Left forelimb (tissue), 1 donor: ENCODE data around the gene PGM5.

Source experiments
- DNase-seq: peaks from one replicate; pipeline ENCODE4 v3.0.0-alpha.2; 2018; ENCODE audit warnings: low spot score

Gene PGM5

DNA sequence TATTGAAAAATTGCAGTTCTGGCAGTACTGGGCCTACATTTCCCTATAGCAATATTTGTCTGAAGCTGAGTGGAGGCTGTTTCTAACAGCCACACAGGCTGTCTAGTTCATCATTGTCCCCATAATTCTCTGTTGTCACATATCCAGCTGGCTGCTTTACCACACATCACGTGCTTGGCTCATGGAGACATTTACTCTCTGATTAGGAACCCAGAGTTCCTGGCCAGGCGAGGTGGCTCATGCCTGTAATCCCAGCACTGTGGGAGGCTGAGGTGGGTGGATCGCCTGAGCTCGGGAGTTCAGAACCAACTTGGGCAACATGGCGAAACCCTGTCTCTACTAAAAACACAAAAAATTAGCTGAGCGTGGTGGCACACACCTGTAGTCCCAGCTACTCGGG lies 81.4 kb downstream of the PGM5 start:
- no peak for DNase-seq

DNA sequence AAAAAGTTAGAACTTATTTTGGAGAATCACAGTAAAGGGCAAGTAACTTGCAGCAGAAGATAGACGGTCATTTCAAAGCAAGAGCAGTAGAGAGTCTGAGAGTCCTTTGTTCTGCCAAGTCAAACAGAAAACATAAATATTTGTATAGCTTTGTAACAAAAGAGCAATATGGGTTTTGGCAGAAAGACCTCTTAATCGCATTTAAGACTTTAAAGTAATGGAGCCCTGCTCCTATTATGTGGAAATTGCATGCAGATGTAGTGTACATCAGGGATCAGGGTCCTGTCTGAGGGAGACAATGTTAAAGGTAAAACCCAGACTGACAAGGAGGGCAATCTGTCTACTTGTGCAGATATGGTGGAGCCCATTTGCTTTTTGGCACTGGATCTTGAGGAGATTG lies 87.2 kb downstream of the PGM5 start:
- DNase-seq = no peak

DNA sequence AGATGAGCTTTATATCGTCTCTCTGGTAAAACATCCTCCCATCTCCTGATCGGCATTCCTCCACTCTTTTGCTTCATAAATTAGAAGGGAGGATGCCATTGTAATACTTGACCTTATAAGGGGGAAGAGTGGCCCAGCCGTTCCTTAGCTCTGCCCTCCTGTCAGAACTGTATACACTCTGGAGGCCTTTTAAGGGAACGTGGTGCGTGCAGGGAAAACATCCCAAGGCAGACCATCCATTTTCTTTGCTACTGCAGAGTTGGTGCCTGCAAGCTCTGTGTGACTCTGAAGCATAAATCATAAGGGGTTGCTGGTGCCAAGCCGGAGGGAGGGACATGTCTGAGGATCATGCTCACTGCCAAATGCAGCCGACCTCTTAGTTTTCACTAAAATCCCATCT lies 90.4 kb downstream of the PGM5 start:
- DNase-seq = no peak

DNA sequence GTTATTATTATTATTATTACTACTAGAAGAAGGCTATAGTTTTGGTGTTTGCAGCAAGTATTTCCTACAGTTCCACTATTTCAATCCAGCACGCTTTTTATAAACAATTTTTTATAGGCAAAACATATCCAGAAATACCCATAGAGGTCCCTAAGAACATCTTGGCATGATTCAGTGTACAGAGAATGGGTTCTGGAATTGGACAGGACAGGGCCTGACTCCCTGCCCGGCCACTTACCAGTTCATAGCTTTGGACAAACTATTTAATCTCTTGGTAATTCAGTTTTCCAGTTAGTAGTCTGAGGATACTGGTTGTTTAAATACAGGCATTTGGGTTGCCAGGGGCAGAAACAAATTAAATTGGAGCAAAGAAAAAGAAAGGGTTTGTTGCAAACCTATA lies 91.2 kb downstream of the PGM5 start:
- DNase-seq = no peak

DNA sequence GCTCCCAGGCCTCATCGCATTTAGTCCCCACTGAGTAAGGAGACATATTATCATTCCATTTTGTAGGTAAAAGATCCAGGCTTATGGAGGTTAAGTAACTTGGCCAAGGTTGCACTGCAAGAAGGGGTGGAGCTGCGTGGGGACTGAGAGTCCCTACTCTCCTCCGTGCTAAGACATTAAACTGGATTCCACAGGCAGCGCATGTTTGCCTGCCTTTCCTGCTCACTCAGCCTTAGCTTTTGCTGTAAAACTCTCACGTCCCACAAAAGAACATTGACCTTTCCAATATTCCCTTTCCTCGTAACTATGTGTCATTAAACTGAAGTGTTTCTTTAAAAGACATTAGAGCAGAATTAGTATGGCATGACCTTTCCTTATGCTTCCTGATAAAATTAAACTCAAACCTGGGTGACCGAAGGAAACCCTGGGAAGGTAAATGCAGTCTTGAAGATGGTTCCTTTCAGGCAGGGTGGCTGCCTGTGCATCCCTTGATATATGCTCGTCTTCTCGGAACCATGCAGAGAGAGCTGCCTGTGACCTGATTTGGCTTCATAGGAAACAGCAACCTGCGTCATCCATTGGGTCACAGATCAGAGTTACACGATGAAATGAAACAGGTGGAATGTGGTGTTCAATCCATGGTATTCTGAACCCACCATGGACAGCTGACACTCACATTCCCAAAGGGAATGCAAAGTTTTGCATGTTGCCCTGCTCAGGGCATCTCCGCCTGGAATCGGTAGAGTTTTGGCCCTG lies 98.3 kb downstream of the PGM5 start:
- no peak for DNase-seq

DNA sequence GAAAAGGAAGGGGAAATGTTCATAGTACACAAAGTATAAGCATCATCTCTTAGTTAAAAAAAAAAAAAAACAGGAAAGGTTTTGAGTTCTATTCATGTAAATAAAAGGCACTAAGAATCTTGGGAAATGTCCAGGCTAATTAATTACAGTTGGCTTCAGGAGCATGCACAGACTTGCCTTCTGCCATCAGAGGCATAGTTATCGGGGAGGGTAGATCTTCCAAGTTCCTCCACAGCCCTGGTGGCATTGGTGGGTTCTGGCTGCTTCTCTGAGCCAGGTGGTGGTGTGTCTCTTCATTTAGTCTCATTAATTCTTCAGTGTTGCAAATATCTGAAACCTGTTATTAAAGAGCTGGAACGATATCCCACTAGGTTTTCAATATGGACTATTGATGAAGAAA lies 99.0 kb downstream of the PGM5 start:
- DNase-seq = no peak

DNA sequence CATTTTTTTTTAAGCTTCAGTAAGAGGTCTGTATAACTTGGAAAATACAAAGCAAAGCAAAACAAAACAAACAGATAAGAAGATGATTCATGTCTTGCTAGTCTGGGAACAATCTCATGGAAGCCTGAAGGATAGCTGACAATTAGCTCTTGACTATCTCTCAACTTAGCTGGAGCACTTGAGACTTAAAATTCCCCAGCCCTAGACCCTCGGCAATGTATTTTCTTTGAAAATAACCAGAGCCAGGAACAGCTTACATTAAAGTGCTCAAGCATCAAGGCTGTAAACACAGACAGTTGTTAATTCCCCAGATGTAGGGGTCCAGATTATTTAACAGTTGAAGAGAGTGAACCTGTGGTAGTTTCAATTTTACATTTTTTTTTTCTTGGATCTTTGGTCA lies 101.4 kb downstream of the PGM5 start:
- no peak for DNase-seq

DNA sequence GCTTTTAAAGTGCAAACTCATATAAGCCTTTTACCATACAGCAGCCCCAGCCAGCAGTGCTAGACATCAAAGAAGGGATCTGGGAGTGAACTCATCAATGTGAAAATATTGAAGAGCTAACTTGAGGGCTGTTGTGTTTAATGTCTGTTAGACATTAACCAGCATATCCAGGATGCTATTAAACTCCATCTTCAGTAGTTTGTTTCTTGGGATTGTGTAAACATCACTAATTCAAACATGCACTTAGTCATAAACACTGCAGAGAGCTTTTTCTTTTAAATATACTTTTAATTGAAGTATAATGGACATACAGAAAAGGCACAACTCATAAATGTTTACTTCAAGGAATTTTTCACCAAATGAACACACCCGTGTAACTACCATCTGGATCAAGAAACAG lies 102.5 kb downstream of the PGM5 start:
- DNase-seq = no peak

DNA sequence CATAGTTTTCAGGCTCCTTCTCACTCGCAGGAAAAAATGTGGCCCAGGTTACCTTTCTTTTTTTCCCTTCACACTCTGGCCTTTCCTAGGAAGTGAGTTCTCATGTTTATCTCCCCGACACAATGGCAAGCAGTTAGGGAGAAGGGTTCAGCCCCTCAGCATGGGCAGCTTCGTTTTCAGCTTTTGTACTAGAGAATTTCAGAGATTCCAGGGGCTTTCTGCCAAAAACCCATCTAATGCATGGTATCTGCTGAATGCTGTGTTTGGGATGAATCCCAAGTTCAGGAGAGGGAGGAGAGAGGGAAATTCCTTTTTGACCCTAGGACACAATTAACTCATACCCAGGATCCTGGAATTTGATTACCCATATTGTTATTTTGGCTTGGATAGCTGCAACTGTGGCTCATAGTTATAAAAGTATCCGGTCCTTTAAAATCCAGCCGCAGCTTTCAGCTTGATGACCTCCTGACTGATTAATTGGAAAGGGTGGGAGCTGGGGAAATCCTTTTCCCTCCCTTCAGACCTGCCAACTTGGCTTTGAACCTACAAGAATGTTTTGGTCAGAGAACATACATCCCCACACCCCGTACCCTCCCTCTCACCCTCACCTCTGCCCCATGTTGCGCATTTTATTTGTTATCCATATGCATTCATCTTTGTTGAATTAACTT lies 105.8 kb downstream of the PGM5 start:
- no peak for DNase-seq

DNA sequence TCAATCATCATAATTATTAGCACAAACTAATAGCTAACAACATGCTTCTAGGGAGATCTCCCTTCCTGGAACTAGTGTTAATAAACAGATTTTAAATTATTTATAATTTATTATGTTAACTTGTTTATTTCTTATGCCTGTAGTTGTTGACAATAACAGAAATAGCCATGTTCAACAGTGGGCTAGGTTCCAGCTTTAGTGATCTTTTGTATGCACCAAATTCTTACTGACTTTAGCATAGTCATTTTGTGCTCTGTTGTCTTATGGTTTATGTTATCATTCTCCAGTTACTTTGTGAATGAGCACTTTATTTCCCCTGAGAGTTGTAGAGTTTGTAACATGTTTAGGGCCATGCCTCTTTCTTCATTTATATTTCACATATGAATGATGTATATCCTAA lies 113.7 kb downstream of the PGM5 start:
- DNase-seq = no peak

DNA sequence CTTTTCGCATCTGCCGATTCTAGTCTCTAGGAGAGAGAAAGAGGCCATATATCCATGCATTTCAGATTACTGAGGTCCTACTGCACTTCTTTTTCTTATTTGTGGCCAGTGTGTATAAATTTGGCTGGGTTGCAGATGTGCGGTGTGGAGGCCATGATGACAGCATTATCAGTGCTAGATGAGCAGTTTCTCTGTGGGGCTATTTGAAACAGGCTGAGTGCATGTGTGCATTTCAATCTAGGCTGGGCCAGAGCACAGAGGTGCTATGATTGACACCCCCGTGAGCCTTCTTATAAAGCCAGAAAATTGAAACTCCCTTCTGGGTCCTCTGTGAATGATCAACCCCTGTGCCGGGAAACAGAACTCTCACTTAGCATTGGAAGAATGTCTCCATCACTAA lies 114.2 kb downstream of the PGM5 start:
- no peak for DNase-seq

DNA sequence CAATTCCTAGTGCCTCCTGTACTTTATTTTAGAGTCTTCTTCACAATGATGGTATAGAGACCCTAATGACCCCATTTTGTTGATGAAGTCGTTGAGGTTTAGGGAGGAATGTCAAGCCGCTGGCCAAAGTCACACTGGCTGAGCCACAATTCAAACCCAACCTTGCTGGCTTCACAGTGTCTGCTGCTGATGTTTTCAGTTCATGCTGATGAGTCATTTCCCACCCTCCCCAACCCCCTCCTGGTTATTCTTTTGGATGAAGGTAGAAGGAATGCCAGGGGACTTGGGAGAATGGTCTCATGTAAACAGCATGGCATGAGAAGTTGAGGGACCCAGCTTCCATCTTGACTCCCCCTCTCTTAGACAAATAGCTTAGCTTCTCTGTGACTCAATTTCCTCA lies 115.7 kb downstream of the PGM5 start:
- no peak for DNase-seq

DNA sequence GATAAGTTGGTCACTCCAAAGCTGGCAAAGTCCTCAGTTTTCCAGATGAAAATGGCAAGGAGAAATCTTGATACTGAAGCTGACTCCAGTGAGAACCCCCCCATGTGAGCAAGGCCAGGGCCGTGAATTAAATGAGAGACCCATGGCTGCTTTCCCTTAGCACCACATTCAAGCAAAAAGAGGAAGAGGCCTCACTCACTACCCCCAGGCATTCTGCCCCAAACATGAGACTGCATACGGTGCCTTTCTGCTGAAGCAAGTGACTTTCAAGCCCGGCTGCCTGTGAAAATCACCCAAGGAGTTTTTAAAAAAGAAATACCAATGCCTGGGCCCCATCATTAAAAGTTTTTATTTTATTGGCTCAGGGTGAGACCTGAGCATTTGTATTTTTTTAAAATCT lies 117.4 kb downstream of the PGM5 start:
- DNase-seq = no peak

DNA sequence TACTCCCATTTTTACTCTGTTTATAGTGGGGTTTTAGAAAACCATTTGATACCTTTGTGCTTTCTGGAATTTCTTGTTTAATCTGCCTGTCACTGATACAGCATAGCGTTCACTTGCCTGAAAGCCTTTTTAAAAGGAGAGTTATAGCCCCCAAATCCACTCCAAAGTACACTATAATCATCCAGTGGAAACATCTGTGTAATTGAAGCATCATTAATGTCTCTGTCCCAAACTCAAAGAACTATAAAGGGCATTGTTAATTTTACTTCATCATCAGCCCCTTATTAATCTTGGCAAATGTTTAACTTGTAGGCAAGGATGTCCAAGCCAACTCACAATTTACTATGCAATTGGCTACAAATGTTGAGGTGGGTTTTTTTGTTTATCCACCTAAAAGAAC lies 120.0 kb downstream of the PGM5 start:
- no peak for DNase-seq

DNA sequence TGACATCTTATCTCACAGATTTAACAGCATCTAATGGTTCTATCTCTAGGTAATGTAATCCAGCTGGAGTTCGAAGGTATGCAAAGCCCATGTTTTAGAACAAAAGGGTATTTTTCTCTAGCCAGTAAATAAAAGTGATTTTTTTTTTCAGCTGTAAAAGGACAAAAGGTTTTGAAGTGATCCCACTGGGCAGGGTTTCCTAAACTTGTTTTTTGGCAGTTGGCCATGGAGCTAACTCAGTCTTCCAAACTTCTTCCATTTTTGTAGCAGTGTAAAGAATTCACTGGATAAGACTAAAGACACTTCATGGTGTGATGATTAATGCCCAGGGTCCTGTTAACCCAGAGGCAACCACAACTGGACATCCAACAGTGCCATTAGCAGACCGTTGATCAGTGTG lies 120.4 kb downstream of the PGM5 start:
- no peak for DNase-seq

DNA sequence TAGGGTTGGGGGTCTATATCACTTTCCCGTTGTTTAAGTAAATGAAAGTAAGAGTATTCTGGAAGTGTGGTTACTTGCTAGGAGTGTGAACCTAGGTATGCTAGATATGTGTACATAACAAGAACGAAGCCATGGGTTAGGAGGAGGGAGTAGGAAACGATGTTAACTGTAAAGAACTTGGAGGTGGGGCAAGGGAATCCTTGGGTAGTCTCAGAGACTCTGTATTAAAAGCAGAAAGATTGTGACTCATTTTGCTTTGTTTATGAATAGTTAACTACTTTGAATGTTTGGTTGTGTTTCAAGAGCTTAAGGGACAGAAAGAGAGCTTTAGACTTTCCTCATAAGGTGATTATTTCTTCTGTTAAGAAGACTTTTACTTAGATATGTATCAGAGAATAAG lies 124.4 kb downstream of the PGM5 start:
- DNase-seq = no peak

DNA sequence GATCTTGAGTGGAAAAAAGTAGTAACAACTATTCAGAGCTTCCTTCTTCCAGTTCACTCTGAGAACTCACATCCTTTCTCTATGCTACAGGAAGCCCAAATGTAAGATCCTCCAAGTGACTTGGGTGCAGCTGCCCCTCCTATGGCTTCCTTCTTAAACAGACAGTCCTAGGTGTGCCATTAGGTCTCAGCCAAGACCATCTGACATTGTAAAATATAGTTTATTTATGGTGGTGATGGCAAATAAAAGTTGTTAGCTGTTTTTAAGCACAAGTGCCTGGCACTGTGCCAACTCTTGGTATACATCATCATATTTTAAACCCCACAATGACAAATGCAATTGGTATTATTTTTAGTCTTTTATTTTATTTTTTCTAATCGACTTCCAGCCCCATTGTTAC lies 126.1 kb downstream of the PGM5 start:
- no peak for DNase-seq

DNA sequence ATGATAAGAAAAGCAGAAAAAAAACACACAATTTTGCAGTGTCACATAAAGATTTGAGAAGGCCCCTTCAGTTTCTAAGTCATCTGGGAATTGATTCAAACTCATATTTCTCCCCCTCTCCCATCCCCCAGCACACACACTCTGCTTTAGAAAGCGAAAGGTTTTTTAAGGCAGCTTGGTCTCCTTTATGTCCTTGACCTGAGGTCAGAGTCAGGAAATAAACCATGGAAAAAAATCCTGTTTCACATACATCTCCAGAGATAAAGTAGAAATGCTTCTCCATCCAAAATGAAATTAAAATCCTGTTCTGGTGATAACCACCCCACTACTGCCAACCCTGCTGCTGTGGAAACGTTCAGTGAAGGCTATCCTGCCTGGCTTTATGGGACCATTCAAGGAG lies 131.7 kb downstream of the PGM5 start:
- DNase-seq = no peak

DNA sequence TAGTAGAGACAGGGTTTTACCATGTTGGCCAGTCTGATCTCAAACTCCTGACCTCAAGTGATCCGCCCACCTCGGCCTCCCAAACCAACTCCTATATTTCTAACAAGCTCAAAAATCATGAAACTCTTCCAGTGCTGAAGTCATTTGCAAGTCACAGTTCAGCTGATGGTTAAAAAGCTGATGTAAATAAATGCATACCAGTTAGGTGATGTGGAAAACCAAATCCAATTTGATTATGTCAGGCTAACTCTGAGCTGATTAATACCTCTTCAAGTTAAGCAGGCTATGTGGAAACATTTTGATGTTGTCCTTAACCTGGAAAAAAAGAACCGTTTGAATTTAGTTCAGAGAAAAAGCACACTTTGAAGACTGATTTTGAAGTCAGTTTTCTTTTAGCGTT lies 133.2 kb downstream of the PGM5 start:
- DNase-seq = no peak

DNA sequence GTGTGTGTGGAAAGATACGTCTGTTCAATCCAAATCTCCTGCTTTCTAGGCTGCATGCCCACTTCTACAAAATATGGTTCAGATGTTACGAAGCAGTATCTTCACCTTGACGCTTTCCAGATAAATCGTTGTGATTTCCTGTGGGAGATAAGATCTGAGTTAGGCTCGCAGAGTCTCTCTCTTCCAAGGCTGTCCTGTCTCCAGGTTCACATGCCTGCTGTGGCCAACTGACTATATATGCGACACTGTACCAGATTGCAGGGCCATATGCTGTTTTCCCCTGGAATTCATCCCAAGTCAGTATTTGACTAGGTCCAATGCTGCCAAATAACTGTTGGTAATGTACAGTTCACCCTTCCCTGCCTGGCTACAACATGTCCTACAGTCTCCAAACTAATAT lies 136.4 kb downstream of the PGM5 start:
- DNase-seq = no peak

DNA sequence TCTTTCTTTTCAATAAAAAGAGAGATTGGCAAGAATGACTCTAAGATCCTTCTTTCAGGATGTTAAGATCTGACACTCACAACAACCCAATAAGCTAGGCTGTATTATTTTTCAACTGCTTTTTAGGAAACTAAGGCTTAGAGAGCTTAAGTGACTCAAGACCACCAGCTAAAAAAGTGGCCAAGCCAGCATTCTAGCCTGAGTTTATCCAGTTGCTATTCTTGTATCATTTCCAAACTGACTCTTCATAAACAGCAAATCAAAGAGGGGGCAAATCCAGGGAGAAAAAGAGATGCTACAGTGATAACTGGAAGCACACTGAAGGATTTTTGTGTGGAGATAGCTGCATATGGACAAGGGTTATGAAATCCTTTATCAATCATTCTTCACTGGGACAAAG lies 137.1 kb downstream of the PGM5 start:
- no peak for DNase-seq

DNA sequence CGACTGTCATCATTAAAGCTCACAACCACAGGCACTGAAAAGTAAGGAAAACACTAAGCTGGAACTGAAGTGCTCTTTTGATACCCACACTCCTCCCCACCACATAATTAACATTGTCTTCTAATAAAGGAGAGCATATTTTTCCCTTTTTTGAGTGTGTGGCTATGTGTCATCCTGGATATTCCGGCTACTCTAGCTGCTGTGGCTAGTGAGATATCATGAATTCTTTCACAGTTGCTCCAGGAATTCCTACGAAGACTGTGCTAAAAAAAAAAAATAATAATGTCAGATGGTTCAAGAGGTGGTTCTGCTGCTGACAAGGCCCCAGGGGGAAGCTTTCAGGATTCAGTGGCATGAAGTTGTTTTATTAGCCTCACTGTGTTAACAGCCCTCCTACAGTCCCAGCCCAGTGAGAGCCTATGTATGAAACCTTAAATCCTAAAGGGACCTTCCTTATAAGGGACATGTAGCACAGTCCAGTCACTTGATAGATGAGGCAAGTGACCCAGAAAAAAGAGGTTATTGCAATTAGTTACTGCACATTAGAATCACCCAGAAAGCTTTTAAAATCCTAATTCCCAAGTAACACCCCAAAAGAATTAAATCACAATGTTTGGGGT lies 137.7 kb downstream of the PGM5 start:
- no peak for DNase-seq

DNA sequence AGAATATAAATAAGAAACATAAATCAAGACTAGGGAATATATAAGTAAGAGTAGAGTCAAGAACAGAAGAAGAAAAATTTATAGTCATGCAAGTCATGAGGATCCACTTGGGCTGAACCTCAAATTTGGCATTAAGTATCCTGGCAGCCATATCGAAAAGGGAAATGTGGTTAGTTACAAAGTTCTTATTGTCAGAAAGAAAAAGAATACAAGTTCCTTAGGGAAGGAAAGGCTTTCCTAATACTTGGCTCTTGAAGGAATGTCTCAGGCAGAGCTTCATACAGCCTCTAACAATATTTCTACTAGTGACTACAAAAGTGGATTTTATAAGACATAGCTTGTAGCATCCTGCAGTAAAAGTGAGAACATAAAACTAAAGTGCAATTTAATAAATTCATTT lies 138.8 kb downstream of the PGM5 start:
- no peak for DNase-seq

DNA sequence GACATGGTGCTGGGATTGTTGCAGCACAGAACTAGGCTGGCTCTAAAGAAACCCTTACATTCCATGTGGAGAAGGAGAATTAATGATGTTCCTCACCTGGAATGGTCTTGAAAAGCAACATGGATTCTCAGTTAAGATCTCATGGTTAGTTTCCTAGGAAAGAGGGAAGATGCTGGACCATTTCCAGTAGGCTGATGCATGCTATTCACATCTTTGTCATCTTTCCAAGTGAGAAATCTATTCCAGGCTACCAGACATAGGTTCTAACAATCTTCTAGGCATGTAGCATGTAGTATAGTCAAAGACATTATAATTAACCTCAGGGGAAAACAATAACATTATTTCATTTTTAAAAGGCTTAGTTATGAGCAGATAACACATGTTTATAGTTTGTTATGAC lies 139.9 kb downstream of the PGM5 start:
- DNase-seq = no peak
